Astrocyte (in vitro differentiated cells and primary cell): ENCODE data around the gene VARS1. TPM values are rescaled to one million over a fixed set of nuclear protein-coding genes. Genes with fewer than 3 reads are reported as not detected.

Source experiments
- DNase-seq: peaks from one replicate; pipeline ENCODE4 v3.0.0-alpha.2; 2010; ENCODE audit warnings: low read depth
- FAIRE-seq: peaks from 2 replicates; lab custom pipeline; 2011; peaks lifted over from hg19 to GRCh38; lab: Jason Lieb, UNC
- H2AFZ ChIP-seq: 2 replicates; pipeline ENCODE4 v1.6.0; 2012; ENCODE audit warnings: low read depth, low read length, inconsistent platforms
- H3K27ac ChIP-seq: 2 replicates; pipeline ENCODE4 v1.5.1; 2011; ENCODE audit warnings: low read depth, low read length, inconsistent platforms
- H3K27me3 ChIP-seq: 2 replicates; pipeline ENCODE4 v1.6.0; 2011; ENCODE audit warnings: low read length, inconsistent platforms; ENCODE audit not compliant: insufficient read depth
- H3K36me3 ChIP-seq: 2 replicates; pipeline ENCODE4 v1.5.1; 2011; ENCODE audit warnings: low read length, inconsistent platforms; ENCODE audit not compliant: insufficient read depth
- H3K4me1 ChIP-seq: 2 replicates; pipeline ENCODE4 v1.5.1; 2011; ENCODE audit warnings: low read length, inconsistent platforms; ENCODE audit not compliant: insufficient read depth
- H3K4me2 ChIP-seq: 2 replicates; pipeline ENCODE4 v1.6.0; 2012; ENCODE audit warnings: low read length, inconsistent platforms
- H3K4me3 ChIP-seq: 2 replicates; pipeline ENCODE4 v1.5.1; 2011; ENCODE audit warnings: low read depth, mild to moderate bottlenecking, low read length, inconsistent platforms; ENCODE audit not compliant: insufficient read depth
- H3K79me2 ChIP-seq: 2 replicates; pipeline ENCODE4 v1.6.0; 2012; ENCODE audit warnings: mild to moderate bottlenecking, low read length, inconsistent platforms; ENCODE audit not compliant: insufficient read depth
- H3K9ac ChIP-seq: 2 replicates; pipeline ENCODE4 v1.6.0; 2012; ENCODE audit warnings: mild to moderate bottlenecking, low read length, inconsistent platforms
- H3K9me3 ChIP-seq: 2 replicates; pipeline ENCODE4 v1.5.1; 2012; ENCODE audit warnings: low read depth, mild to moderate bottlenecking, low read length, inconsistent platforms; ENCODE audit not compliant: insufficient read depth
- H4K20me1 ChIP-seq: 2 replicates; pipeline ENCODE4 v1.6.0; 2012; ENCODE audit warnings: low read length, inconsistent platforms; ENCODE audit not compliant: insufficient read depth
- H3K27ac Mint-ChIP-seq: one replicate; pipeline ENCODE4 v1.8.0; 2021; ENCODE audit warnings: mild to moderate bottlenecking, mixed read lengths; ENCODE audit not compliant: unreplicated experiment
- H3K27me3 Mint-ChIP-seq: one replicate; pipeline ENCODE4 v1.8.0; 2021; ENCODE audit warnings: low read depth, mixed read lengths; ENCODE audit not compliant: unreplicated experiment
- H3K36me3 Mint-ChIP-seq: one replicate; pipeline ENCODE4 v1.8.0; 2021; ENCODE audit warnings: low read depth, mixed read lengths; ENCODE audit not compliant: unreplicated experiment
- H3K4me1 Mint-ChIP-seq: one replicate; pipeline ENCODE4 v1.8.0; 2021; ENCODE audit warnings: low read depth, mixed read lengths; ENCODE audit not compliant: unreplicated experiment
- H3K4me3 Mint-ChIP-seq: one replicate; pipeline ENCODE4 v1.8.0; 2021; ENCODE audit warnings: mild to moderate bottlenecking, moderate library complexity, mixed read lengths; ENCODE audit not compliant: unreplicated experiment
- H3K9me3 Mint-ChIP-seq: one replicate; pipeline ENCODE4 v1.8.0; 2021; ENCODE audit warnings: mild to moderate bottlenecking, mixed read lengths; ENCODE audit not compliant: unreplicated experiment
- EZH2 ChIP-seq: IDR thresholded peaks from 2 replicates; pipeline ENCODE4 v1.6.1; 2012; ENCODE audit warnings: mild to moderate bottlenecking, low read length, inconsistent platforms; ENCODE audit not compliant: insufficient read depth
- total RNA-seq: library from RNA; stranded (reverse); gene quantifications from 2 replicates; pipeline ENCODE4 v1.2.1, GENCODE V29; 2021
- TF ChIP-seq, protein P1 (sequence below): IDR thresholded peaks from 2 replicates; pipeline ENCODE4 v1.5.1; 2011; ENCODE audit warnings: low read depth, mild to moderate bottlenecking, inconsistent platforms, low read length, moderate library complexity; ENCODE audit not compliant: insufficient read depth

Gene VARS1
- total RNA-seq, 1 donor from 2014 or later, result 94.8 TPM

- Histone ChIP-seq H3K4me2 (no peak overlapping the region), H3K9ac (no peak overlapping the region), H2AFZ (no peak overlapping the region), H3K79me2 (no peaks in the 10 kb centered on the region), H3K4me3 (no peak overlapping the region), H4K20me1 (no peaks in the 10 kb centered on the region), H3K9me3 (no peaks in the 10 kb centered on the region), H3K27ac (no peak overlapping the region), H3K4me1 (peaks cover 11% of the 10 kb centered on the region), H3K36me3 (peaks cover 4% of the 10 kb centered on the region), H3K27me3 (no peaks in the 10 kb centered on the region)
- Mint-ChIP-seq H3K4me1 (peaks cover 24% of the 10 kb centered on the region), H3K36me3 (no peaks in the 10 kb centered on the region), H3K27ac (no peak overlapping the region), H3K4me3 (peak overlapping the region; percentile 3), H3K27me3 (no peaks in the 10 kb centered on the region), H3K9me3 (no peaks in the 10 kb centered on the region)
- no peak for TF ChIP-seq EZH2
- TF ChIP-seq, protein P1, sequence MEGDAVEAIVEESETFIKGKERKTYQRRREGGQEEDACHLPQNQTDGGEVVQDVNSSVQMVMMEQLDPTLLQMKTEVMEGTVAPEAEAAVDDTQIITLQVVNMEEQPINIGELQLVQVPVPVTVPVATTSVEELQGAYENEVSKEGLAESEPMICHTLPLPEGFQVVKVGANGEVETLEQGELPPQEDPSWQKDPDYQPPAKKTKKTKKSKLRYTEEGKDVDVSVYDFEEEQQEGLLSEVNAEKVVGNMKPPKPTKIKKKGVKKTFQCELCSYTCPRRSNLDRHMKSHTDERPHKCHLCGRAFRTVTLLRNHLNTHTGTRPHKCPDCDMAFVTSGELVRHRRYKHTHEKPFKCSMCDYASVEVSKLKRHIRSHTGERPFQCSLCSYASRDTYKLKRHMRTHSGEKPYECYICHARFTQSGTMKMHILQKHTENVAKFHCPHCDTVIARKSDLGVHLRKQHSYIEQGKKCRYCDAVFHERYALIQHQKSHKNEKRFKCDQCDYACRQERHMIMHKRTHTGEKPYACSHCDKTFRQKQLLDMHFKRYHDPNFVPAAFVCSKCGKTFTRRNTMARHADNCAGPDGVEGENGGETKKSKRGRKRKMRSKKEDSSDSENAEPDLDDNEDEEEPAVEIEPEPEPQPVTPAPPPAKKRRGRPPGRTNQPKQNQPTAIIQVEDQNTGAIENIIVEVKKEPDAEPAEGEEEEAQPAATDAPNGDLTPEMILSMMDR, result no peak
- FAIRE-seq (no peak), DNase-seq (no peak)
Observed at GRCh38 chr6:31749301-31750036, 46.1 kb downstream of the VARS1 start.

Other genes starting within 250 kb of the VARS1 start
- gene ATP6V1G2, start 249.1 kb downstream of the VARS1 start, total RNA-seq, result 2.6 and 3.4 TPM in 2 replicates
- gene NFKBIL1, start 248.1 kb downstream of the VARS1 start, total RNA-seq, result 18.8 and 20.4 TPM in 2 replicates
- gene LTA, start 223.5 kb downstream of the VARS1 start, total RNA-seq, result not detected in 2 replicates
- 0.79 and 1.2 TPM in 2 replicates for gene TNF, start 220.2 kb downstream of the VARS1 start, total RNA-seq
- gene LTB, start 213.3 kb downstream of the VARS1 start, total RNA-seq, result 0.26 and 0.52 TPM in 2 replicates
- not detected in 2 replicates for gene LST1, start 209.5 kb downstream of the VARS1 start, total RNA-seq
- gene NCR3, start 202.7 kb downstream of the VARS1 start, total RNA-seq, result not detected in 2 replicates
- gene AIF1, start 180.5 kb downstream of the VARS1 start, total RNA-seq, result not detected in 2 replicates
- gene PRRC2A, start 175.0 kb downstream of the VARS1 start, total RNA-seq, result 180 and 188 TPM in 2 replicates
- gene BAG6, start 143.1 kb downstream of the VARS1 start, total RNA-seq, result 233 and 247 TPM in 2 replicates
- 0.89 and 1.2 TPM in 2 replicates for gene APOM, start 139.9 kb downstream of the VARS1 start, total RNA-seq
- 14.7 and 15.5 TPM in 2 replicates for gene C6orf47, start 135.0 kb downstream of the VARS1 start, total RNA-seq
- gene GPANK1, start 130.8 kb downstream of the VARS1 start, total RNA-seq, result 11.7 and 13.8 TPM in 2 replicates
- 200 and 208 TPM in 2 replicates for gene CSNK2B, start 129.7 kb downstream of the VARS1 start, total RNA-seq
- gene LY6G5B, start 125.8 kb downstream of the VARS1 start, total RNA-seq, result 17.5 and 20.3 TPM in 2 replicates
- 2.9 and 3.9 TPM in 2 replicates for gene LY6G5C, start 114.7 kb downstream of the VARS1 start, total RNA-seq
- 34.3 and 38.3 TPM in 2 replicates for gene ABHD16A, start 92.4 kb downstream of the VARS1 start, total RNA-seq
- not detected in 2 replicates for gene LY6G6F, start 88.9 kb downstream of the VARS1 start, total RNA-seq
- gene LY6G6D, start 80.4 kb downstream of the VARS1 start, total RNA-seq, result not detected in 2 replicates
- 0.41 and 0.66 TPM in 2 replicates for gene LY6G6C, start 74.0 kb downstream of the VARS1 start, total RNA-seq
- not detected in 2 replicates for gene MPIG6B, start 72.4 kb downstream of the VARS1 start, total RNA-seq
- gene DDAH2, start 66.5 kb downstream of the VARS1 start, total RNA-seq, result 62.5 and 72.4 TPM in 2 replicates
- gene CLIC1, start 59.2 kb downstream of the VARS1 start, total RNA-seq, result 484 and 518 TPM in 2 replicates
- 5.7 and 6.8 TPM in 2 replicates for gene MSH5, start 55.7 kb downstream of the VARS1 start, total RNA-seq
- gene SAPCD1, start 33.1 kb downstream of the VARS1 start, total RNA-seq, result 0.72 and 1.2 TPM in 2 replicates
- 0.54 and 0.94 TPM in 2 replicates for gene VWA7, start 18.4 kb downstream of the VARS1 start, total RNA-seq
- 43.8 and 44.0 TPM in 2 replicates for gene LSM2, start 11.2 kb upstream of the VARS1 start, total RNA-seq
- 0.98 and 1.1 TPM in 2 replicates for gene HSPA1L, start 19.5 kb upstream of the VARS1 start, total RNA-seq
- 52.6 and 52.7 TPM in 2 replicates for gene HSPA1A, start 19.8 kb upstream of the VARS1 start, total RNA-seq
- 64.9 and 77.2 TPM in 2 replicates for gene HSPA1B, start 32.0 kb upstream of the VARS1 start, total RNA-seq
- 45.0 and 47.3 TPM in 2 replicates for gene NEU1, start 67.1 kb upstream of the VARS1 start, total RNA-seq
- gene SLC44A4, start 83.2 kb upstream of the VARS1 start, total RNA-seq, result 0.23 and 0.29 TPM in 2 replicates
- gene EHMT2, start 101.9 kb upstream of the VARS1 start, total RNA-seq, result 32.6 and 35.8 TPM in 2 replicates
- 3.7 and 4.6 TPM in 2 replicates for gene ZBTB12, start 106.3 kb upstream of the VARS1 start, total RNA-seq
- 0.20 and 0.43 TPM in 2 replicates for gene C2, start 132.0 kb upstream of the VARS1 start, total RNA-seq
- gene CFB, start 150.3 kb upstream of the VARS1 start, total RNA-seq, result 1.0 and 1.4 TPM in 2 replicates
- 47.7 and 48.1 TPM in 2 replicates for gene NELFE, start 163.2 kb upstream of the VARS1 start, total RNA-seq
- gene SKIC2, start 163.4 kb upstream of the VARS1 start, total RNA-seq, result 75.3 and 79.1 TPM in 2 replicates
- gene DXO, start 176.4 kb upstream of the VARS1 start, total RNA-seq, result 12.6 and 15.6 TPM in 2 replicates
- gene C4A, start 186.3 kb upstream of the VARS1 start, total RNA-seq, result 3.8 and 4.6 TPM in 2 replicates
- 3.2 and 3.7 TPM in 2 replicates for gene C4B, start 219.0 kb upstream of the VARS1 start, total RNA-seq
- 0.11 and 0.46 TPM in 2 replicates for gene CYP21A2, start 242.7 kb upstream of the VARS1 start, total RNA-seq